Measurements from ENCODE around the gene ATF6. TPM values are rescaled to one million over a fixed set of nuclear protein-coding genes. Genes with fewer than 3 reads are reported as not detected.

The ATF6 gene
- total and polyA plus RNA-seq, 2 donors (not counting 3 experiments of a cell fraction or from before 2014, with no cell fraction given): 24.9 to 40.3 TPM

DNA sequence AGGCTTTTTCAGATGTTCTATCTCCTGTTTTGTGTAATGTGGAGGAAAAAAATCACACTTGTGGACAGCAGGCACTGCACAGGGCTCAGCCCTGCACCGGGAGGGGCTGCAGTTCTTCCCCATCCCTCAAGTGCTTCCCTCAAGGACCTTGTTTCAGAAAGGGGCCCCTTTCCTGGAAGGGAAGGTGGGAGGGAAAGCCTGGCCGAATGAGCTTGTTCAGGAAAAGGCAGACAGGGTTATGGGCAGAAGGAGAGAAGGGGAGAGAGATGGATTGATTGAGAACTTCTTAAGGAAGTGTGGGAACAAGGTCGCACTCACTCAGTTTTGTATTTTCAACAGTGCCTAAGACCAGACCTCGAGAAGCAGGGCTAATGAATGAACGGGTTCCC is 216.4 kb downstream of the ATF6 start:
- no peaks in the 10 kb centered on the region for H3K4me1 ChIP-seq (ENCODE audit: control insufficient read depth, extremely low read depth, insufficient read depth, low read length)
- no TSS peak for BruUV-seq (replicated peaks)
- no peak overlapping the region for H2AFZ ChIP-seq (ENCODE audit: low read depth, low read length)
- no peaks in the 10 kb centered on the region for H3K9me1 ChIP-seq (replicated peaks; ENCODE audit: control insufficient read depth, extremely low read depth, insufficient read depth, low read length)
- dilution Hi-C loops (cut with MboI; ENCODE audit: extremely low pct_ligation_motif_present, low sequenced_read_pairs): no loop called here
- no peaks in the 10 kb centered on the region for H3K79me2 ChIP-seq (ENCODE audit: control insufficient read depth, insufficient read depth, low read length)
- no peaks in the 10 kb centered on the region for H3K9me3 ChIP-seq (replicated peaks; ENCODE audit: control insufficient read depth, insufficient read depth, low read length)
- POLR2A ChIA-PET: no interaction called here
- no peak overlapping the region for H3K27ac ChIP-seq (ENCODE audit: insufficient read depth, low read depth, low read length)
- peaks cover 2 to 8% of the 10 kb centered on the region in 2 experiments for H3K27me3 ChIP-seq (ENCODE audit: control insufficient read depth in 2 of 2, insufficient read depth in 2 of 2, low read length in 2 of 2)
- TF ChIP-seq GATA2 (IDR thresholded peaks at IDR 0.05; ENCODE audit: insufficient read depth, insufficient read length, low read depth, low read length) (no peak), FOS (IDR thresholded peaks at IDR 0.05; ENCODE audit: borderline replicate concordance, insufficient read depth, low read length) (no peak), POLR2AphosphoS5 (IDR thresholded peaks at IDR 0.05; ENCODE audit: insufficient read depth, low read depth, low read length) (no peak), MYC (IDR thresholded peaks at IDR 0.05; ENCODE audit: low read depth, low read length) (no peak), POLR2A (IDR thresholded peaks at IDR 0.05; ENCODE audit: low read depth, low read length) (no peak)
- TF ChIP-seq, protein P1, sequence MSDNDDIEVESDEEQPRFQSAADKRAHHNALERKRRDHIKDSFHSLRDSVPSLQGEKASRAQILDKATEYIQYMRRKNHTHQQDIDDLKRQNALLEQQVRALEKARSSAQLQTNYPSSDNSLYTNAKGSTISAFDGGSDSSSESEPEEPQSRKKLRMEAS (IDR thresholded peaks at IDR 0.05; ENCODE audit: insufficient read depth, insufficient read length): no peak
- no peaks in the 10 kb centered on the region for H4K20me1 ChIP-seq (replicated peaks; ENCODE audit: control insufficient read depth, extremely low read depth, insufficient read depth, low read length)
- CTCF ChIA-PET: interaction anchor here (1.7 kb wide), 1 partner anchor 54 kb away, joined by 4 read pairs; no protein-coding TSS in a partner anchor
- H3K4me3 ChIP-seq (replicated peaks in 1 of 3; ENCODE audit: insufficient read depth in 1 of 3, low read depth in 1 of 3, low read length in 3 of 3): no peak overlapping the region
- H3K9ac ChIP-seq (replicated peaks; ENCODE audit: extremely low read depth, insufficient read depth, low read length): no peak overlapping the region
- FAIRE-seq (no peak), DNase-seq (ENCODE audit: low read depth, low spot score) (no peak)
- H3K4me2 ChIP-seq (ENCODE audit: insufficient read depth, low read length): no peak overlapping the region
- no peaks in the 10 kb centered on the region for H3K36me3 ChIP-seq (ENCODE audit: control insufficient read depth in 2 of 2, extremely low read depth in 1 of 2, insufficient read depth in 2 of 2, low read length in 2 of 2)
- intact Hi-C loops (cut with micrococcal nuclease): no loop called here

DNA sequence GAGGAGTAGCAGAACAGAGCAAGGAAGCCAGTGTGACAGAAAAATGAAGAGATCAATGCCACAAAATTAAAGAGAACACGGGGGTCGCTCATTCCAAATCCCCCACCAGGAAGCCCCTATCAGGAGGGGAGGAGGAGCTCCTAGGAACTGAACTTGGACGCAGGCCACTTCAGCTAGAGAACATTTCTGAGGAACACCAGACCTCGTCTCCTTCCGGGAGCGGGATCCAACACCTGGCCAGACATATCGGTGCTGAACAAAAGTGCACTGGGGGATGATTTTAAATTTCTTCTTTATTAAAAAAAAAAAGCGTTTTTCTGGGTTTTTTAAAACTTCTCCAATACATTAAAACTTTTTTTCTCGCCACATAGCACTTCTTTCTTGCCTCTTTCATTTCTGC is 216.8 kb downstream of the ATF6 start:
- H3K4me2 ChIP-seq (ENCODE audit: insufficient read depth, low read length): no peak overlapping the region
- no peaks in the 10 kb centered on the region for H4K20me1 ChIP-seq (replicated peaks; ENCODE audit: control insufficient read depth, extremely low read depth, insufficient read depth, low read length)
- H3K4me3 ChIP-seq (replicated peaks in 1 of 3; ENCODE audit: insufficient read depth in 1 of 3, low read depth in 1 of 3, low read length in 3 of 3): no peak overlapping the region
- DNase-seq (ENCODE audit: low read depth, low spot score): no peak
- no TSS peak for BruUV-seq (replicated peaks)
- H3K79me2 ChIP-seq (ENCODE audit: control insufficient read depth, insufficient read depth, low read length): no peaks in the 10 kb centered on the region
- peaks cover 2 to 9% of the 10 kb centered on the region in 2 experiments for H3K27me3 ChIP-seq (ENCODE audit: control insufficient read depth in 2 of 2, insufficient read depth in 2 of 2, low read length in 2 of 2)
- no peak overlapping the region for H3K9ac ChIP-seq (replicated peaks; ENCODE audit: extremely low read depth, insufficient read depth, low read length)
- no peak for TF ChIP-seq JUN (IDR thresholded peaks at IDR 0.05; ENCODE audit: borderline replicate concordance, insufficient read depth, insufficient read length, low read depth)
- no peak for TF ChIP-seq POLR2A (IDR thresholded peaks at IDR 0.05; ENCODE audit: low read depth, low read length)
- TF ChIP-seq EZH2 (IDR thresholded peaks at IDR 0.05; ENCODE audit: borderline replicate concordance, low read depth, low read length, severe bottlenecking): no peak
- TF ChIP-seq, protein P1 (IDR thresholded peaks at IDR 0.05; ENCODE audit: insufficient read depth, insufficient read length): no peak
- no peak for TF ChIP-seq FOS (IDR thresholded peaks at IDR 0.05; ENCODE audit: borderline replicate concordance, insufficient read depth, low read length)
- TF ChIP-seq POLR2AphosphoS5 (IDR thresholded peaks at IDR 0.05; ENCODE audit: insufficient read depth, low read depth, low read length): no peak
- TF ChIP-seq, protein P2, sequence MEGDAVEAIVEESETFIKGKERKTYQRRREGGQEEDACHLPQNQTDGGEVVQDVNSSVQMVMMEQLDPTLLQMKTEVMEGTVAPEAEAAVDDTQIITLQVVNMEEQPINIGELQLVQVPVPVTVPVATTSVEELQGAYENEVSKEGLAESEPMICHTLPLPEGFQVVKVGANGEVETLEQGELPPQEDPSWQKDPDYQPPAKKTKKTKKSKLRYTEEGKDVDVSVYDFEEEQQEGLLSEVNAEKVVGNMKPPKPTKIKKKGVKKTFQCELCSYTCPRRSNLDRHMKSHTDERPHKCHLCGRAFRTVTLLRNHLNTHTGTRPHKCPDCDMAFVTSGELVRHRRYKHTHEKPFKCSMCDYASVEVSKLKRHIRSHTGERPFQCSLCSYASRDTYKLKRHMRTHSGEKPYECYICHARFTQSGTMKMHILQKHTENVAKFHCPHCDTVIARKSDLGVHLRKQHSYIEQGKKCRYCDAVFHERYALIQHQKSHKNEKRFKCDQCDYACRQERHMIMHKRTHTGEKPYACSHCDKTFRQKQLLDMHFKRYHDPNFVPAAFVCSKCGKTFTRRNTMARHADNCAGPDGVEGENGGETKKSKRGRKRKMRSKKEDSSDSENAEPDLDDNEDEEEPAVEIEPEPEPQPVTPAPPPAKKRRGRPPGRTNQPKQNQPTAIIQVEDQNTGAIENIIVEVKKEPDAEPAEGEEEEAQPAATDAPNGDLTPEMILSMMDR (IDR thresholded peaks at IDR 0.05; ENCODE audit: extremely low read depth in 1 of 2, insufficient read depth in 1 of 2, low read depth in 1 of 2, low read length in 2 of 2): no peak
- TF ChIP-seq MYC (IDR thresholded peaks at IDR 0.05; ENCODE audit: low read depth, low read length): no peak
- no peak for TF ChIP-seq GATA2 (IDR thresholded peaks at IDR 0.05; ENCODE audit: insufficient read depth, insufficient read length, low read depth, low read length)
- no peaks in the 10 kb centered on the region for H3K9me3 ChIP-seq (replicated peaks; ENCODE audit: control insufficient read depth, insufficient read depth, low read length)
- intact Hi-C loops (cut with micrococcal nuclease) (no loop called here), dilution Hi-C loops (cut with MboI; ENCODE audit: extremely low pct_ligation_motif_present, low sequenced_read_pairs) (no loop called here)
- POLR2A ChIA-PET: no interaction called here
- H2AFZ ChIP-seq (ENCODE audit: low read depth, low read length): no peak overlapping the region
- no peaks in the 10 kb centered on the region for H3K36me3 ChIP-seq (ENCODE audit: control insufficient read depth in 2 of 2, extremely low read depth in 1 of 2, insufficient read depth in 2 of 2, low read length in 2 of 2)
- H3K27ac ChIP-seq (ENCODE audit: insufficient read depth, low read depth, low read length): no peak overlapping the region
- no peaks in the 10 kb centered on the region for H3K9me1 ChIP-seq (replicated peaks; ENCODE audit: control insufficient read depth, extremely low read depth, insufficient read depth, low read length)
- CTCF ChIA-PET: interaction anchor here (1.7 kb wide), 1 partner anchor 54 kb away, joined by 4 read pairs; no protein-coding TSS in a partner anchor
- no peak for FAIRE-seq
- H3K4me1 ChIP-seq (ENCODE audit: control insufficient read depth, extremely low read depth, insufficient read depth, low read length): no peaks in the 10 kb centered on the region

Measured in endothelial cell of umbilical vein (primary cell).